Right cardiac atrium (tissue), 5 donors: Measurements from ENCODE around the gene SAE1. TPM values are rescaled to one million over a fixed set of nuclear protein-coding genes. Genes with fewer than 3 reads are reported as not detected.
A peak's percentile ranks its signal among the peaks of the same experiment; 100 is the strongest.

Source experiments
- ATAC-seq, 2 donors: fragments of 200-7000 bp; cut with Tn5 transposase; one replicate each; pipeline versions ENCODE4 v1.8.0 to v1.9.1; 2020; ENCODE audit warnings: moderate library complexity in 2 of 2, mild to moderate bottlenecking in 1 of 2
- DNase-seq, 3 donors: peaks; one replicate each; pipeline ENCODE4 v3.0.0-alpha.2; 2020
- H3K27ac ChIP-seq: one replicate; pipeline ENCODE4 v1.5.1; 2013; ENCODE audit warnings: mild to moderate bottlenecking, low read length, control low read depth, moderate library complexity
- H3K27me3 ChIP-seq: one replicate; pipeline ENCODE4 v1.6.1; 2013; ENCODE audit not compliant: control insufficient read depth, insufficient read depth
- H3K4me1 ChIP-seq: one replicate; pipeline ENCODE4 v1.6.1; 2013; ENCODE audit warnings: low read length; ENCODE audit not compliant: control insufficient read depth, insufficient read depth
- H3K4me3 ChIP-seq: one replicate; pipeline ENCODE4 v1.5.1; 2013; ENCODE audit warnings: low read length, control low read depth
- H3K9me3 ChIP-seq: one replicate; pipeline ENCODE4 v1.6.1; 2013; ENCODE audit warnings: low read length; ENCODE audit not compliant: control insufficient read depth
- WGBS: extraction: QIAGEN DNeasy Blood & Tissue Kit; methylation state at CpG from one replicate; pipeline ENCODE4 v1.1.7; 2013; 5-methylcytosine and 5-hydroxymethylcytosine counted together
- intact Hi-C, 4 donors: fragments of 100-400 bp; cut with DNase I; formaldehyde crosslinking; loops; one replicate each; pipeline versions ENCODE4 v1.11.0 to v1.14.0; 2022 to 2023
- polyA plus RNA-seq: library from polyadenylated mRNA; stranded (reverse); fragments of 200-250 nt; gene quantifications from one replicate; pipeline ENCODE4 v1.2.3, GENCODE V29; 2013
- total RNA-seq, 4 donors: library from RNA; stranded (reverse); fragmentation: NEBNext Ultra II Directional; extraction: Animal tissue kit (Norgen Biotek cat#: 25700); gene quantifications; one replicate each; pipeline ENCODE4 v1.2.1, GENCODE V29; 2021
- donor health status: healthy with polysubstance abuse.
- donor health status: DM: no; HTN: yes; CAD: no.
- donor health status: DM: no; HTN: no; CAD: no.
- donor health status: DM: no; HTN: yes; CAD: no; lungs with severe emphysema.
- donor health status: DM: yes; HTN: yes; CAD: no.

SAE1 gene
- total and polyA plus RNA-seq, 5 donors = 34.0 to 57.0 (median 53.3) TPM

- DNase-seq (peak; percentile 89 to 97 (median 96)), ATAC-seq (peak; percentile 47 to 56)
- intact Hi-C loops = no loop called here
- WGBS = 8% methylated on average over 43 of the region's 51 CpGs
- Histone ChIP-seq H3K4me3 (peak overlapping the region; percentile 89), H3K27me3 (no peaks in the 10 kb centered on the region), H3K9me3 (no peaks in the 10 kb centered on the region), H3K4me1 (peaks cover 6% of the 10 kb centered on the region), H3K27ac (peak overlapping the region; percentile 68)
Observed at GRCh38 chr19:47231215-47232054, 100.8 kb downstream of the SAE1 start.

GRCh38 chr19:47232422-47233211 is 102.0 kb downstream of the SAE1 start:
- 47% methylated on average over 16 of the region's 16 CpGs for WGBS
- Histone ChIP-seq H3K27me3 (no peaks in the 10 kb centered on the region), H3K27ac (peak overlapping the region; percentile 50), H3K9me3 (no peaks in the 10 kb centered on the region), H3K4me1 (peaks cover 4% of the 10 kb centered on the region), H3K4me3 (no peak overlapping the region)
- intact Hi-C loops = no loop called here
- no peak for DNase-seq
- no peak for ATAC-seq

- no peaks in the 10 kb centered on the region for H3K27me3 ChIP-seq
- H3K27ac ChIP-seq = no peak overlapping the region
- ATAC-seq (no peak), DNase-seq (no peak)
- no peak overlapping the region for H3K4me3 ChIP-seq
- H3K4me1 ChIP-seq = peaks cover 4% of the 10 kb centered on the region
- no peaks in the 10 kb centered on the region for H3K9me3 ChIP-seq
- 87% methylated on average over 12 of the region's 12 CpGs for WGBS
- intact Hi-C loops = no loop called here
Observed at GRCh38 chr19:47236072-47236675, 105.5 kb downstream of the SAE1 start.

- Histone ChIP-seq H3K27me3 (no peaks in the 10 kb centered on the region), H3K4me3 (peak overlapping the region; percentile 27), H3K9me3 (no peaks in the 10 kb centered on the region), H3K27ac (no peak overlapping the region), H3K4me1 (peaks cover 3% of the 10 kb centered on the region)
- intact Hi-C loops = no loop called here
- 8% methylated on average over 16 of the region's 16 CpGs for WGBS
- DNase-seq = no peak
- no peak for ATAC-seq
Observed at GRCh38 chr19:47239152-47239551, 108.5 kb downstream of the SAE1 start.

GRCh38 chr19:47239610-47240296 is 109.1 kb downstream of the SAE1 start:
- Histone ChIP-seq H3K4me1 (peaks cover 3% of the 10 kb centered on the region), H3K9me3 (no peaks in the 10 kb centered on the region), H3K27me3 (no peaks in the 10 kb centered on the region), H3K27ac (no peak overlapping the region), H3K4me3 (peak overlapping the region; percentile 27)
- peak in 1 of 2 donors; percentile 38 for ATAC-seq
- DNase-seq = peak; percentile 56 to 88 (median 82)
- intact Hi-C loops = loop anchor here in 2 of 4 donors (5.0 kb wide), 1 partner anchor 92 kb away; no protein-coding TSS in a partner anchor
- 2% methylated on average over 62 of the region's 62 CpGs for WGBS

GRCh38 chr19:47240556-47240955 is 109.9 kb downstream of the SAE1 start:
- Histone ChIP-seq H3K4me3 (no peak overlapping the region), H3K27ac (no peak overlapping the region), H3K9me3 (no peaks in the 10 kb centered on the region), H3K27me3 (no peaks in the 10 kb centered on the region), H3K4me1 (peaks cover 3% of the 10 kb centered on the region)
- intact Hi-C loops = loop anchor here in 2 of 4 donors (5.0 kb wide), 1 partner anchor 93 kb away; no protein-coding TSS in a partner anchor
- WGBS = 55% methylated on average over 6 of the region's 6 CpGs
- no peak for ATAC-seq
- DNase-seq = no peak

GRCh38 chr19:47240996-47241918 is 110.6 kb downstream of the SAE1 start:
- intact Hi-C loops = loop anchor here in 2 of 4 donors (5.0 kb wide), 1 partner anchor 94 kb away; no protein-coding TSS in a partner anchor
- peaks cover 3% of the 10 kb centered on the region for H3K4me1 ChIP-seq
- H3K27ac ChIP-seq = no peak overlapping the region

GRCh38 chr19:47241919-47242577 is 111.4 kb downstream of the SAE1 start:
- Histone ChIP-seq H3K4me1 (peaks cover 3% of the 10 kb centered on the region), H3K27ac (no peak overlapping the region), H3K4me3 (no peak overlapping the region), H3K27me3 (no peaks in the 10 kb centered on the region), H3K9me3 (no peaks in the 10 kb centered on the region)
- DNase-seq (no peak), ATAC-seq (no peak)
- intact Hi-C loops = loop anchor here in 2 of 4 donors (5.0 kb wide), 1 partner anchor 95 kb away; no protein-coding TSS in a partner anchor
- WGBS = 80% methylated on average over 7 of the region's 7 CpGs

More at GRCh38 chr19:47240996-47241918, 110.6 kb downstream of the SAE1 start:
- DNase-seq (peak; percentile 72 to 89 (median 84)), ATAC-seq (peak in 1 of 2 donors; percentile 19)
- H3K4me3 ChIP-seq = no peak overlapping the region
- H3K9me3 ChIP-seq = no peaks in the 10 kb centered on the region
- H3K27me3 ChIP-seq = no peaks in the 10 kb centered on the region
- WGBS = 7% methylated on average over 27 of the region's 27 CpGs

GRCh38 chr19:47243364-47243775 is 112.7 kb downstream of the SAE1 start:
- ATAC-seq (peak in 1 of 2 donors; percentile 1), DNase-seq (no peak)
- 16% methylated on average over 9 of the region's 9 CpGs for WGBS
- Histone ChIP-seq H3K9me3 (no peaks in the 10 kb centered on the region), H3K4me1 (peaks cover 3% of the 10 kb centered on the region), H3K4me3 (peak overlapping the region; percentile 11), H3K27ac (no peak overlapping the region), H3K27me3 (no peaks in the 10 kb centered on the region)
- intact Hi-C loops = loop anchor here in 2 of 4 donors (5.0 kb wide), 1 partner anchor 96 kb away; no protein-coding TSS in a partner anchor
